NCI-H128 (cell line): ENCODE results near the gene STAT3.
"Not testable (repeated sequence)": the region's sequence is repeated elsewhere in the genome, so short reads cannot be mapped to it uniquely, and the experiment has no call there.

Experiments used
- DNase-seq: peaks from one replicate; lab custom pipeline; 2025; ENCODE audit not compliant: unreplicated experiment; lab: John Stamatoyannopoulos, UW

The STAT3 gene

DNA sequence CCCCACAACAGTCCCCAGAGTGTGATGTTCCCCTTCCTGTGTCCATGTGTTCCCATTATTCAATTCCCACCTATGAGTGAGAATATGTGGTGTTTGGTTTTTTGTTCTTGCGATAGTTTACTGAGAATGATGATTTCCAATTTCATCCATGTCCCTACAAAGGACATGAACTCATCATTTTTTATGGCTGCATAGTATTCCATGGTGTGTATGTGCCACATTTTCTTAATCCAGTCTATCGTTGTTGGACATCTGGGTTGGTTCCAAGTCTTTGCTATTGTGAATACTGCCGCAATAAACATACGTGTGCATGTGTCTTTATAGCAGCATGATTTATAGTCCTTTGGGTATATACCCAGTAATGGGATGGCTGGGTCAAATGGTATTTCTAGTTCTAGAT lies 123.9 kb downstream of the STAT3 start:
- not testable (repeated sequence) for DNase-seq
